Ureter (tissue), 1 donor: Measurements from ENCODE around the gene BTBD7. TPM values are rescaled to one million over a fixed set of nuclear protein-coding genes. Genes with fewer than 3 reads are reported as not detected.
"Not testable (repeated sequence)": the region's sequence is repeated elsewhere in the genome, so short reads cannot be mapped to it uniquely, and the experiment has no call there.

ENCODE experiments used
- DNase-seq: peaks from one replicate; pipeline ENCODE4 v3.0.0-alpha.2; 2020; ENCODE audit warnings: low spot score
- total RNA-seq: library from RNA; stranded (reverse); gene quantifications from one replicate; pipeline ENCODE4 v1.2.4, GENCODE V29; 2023
- donor health status: DM: yes; HTN: yes; CAD: no.

Gene BTBD7, protein sequence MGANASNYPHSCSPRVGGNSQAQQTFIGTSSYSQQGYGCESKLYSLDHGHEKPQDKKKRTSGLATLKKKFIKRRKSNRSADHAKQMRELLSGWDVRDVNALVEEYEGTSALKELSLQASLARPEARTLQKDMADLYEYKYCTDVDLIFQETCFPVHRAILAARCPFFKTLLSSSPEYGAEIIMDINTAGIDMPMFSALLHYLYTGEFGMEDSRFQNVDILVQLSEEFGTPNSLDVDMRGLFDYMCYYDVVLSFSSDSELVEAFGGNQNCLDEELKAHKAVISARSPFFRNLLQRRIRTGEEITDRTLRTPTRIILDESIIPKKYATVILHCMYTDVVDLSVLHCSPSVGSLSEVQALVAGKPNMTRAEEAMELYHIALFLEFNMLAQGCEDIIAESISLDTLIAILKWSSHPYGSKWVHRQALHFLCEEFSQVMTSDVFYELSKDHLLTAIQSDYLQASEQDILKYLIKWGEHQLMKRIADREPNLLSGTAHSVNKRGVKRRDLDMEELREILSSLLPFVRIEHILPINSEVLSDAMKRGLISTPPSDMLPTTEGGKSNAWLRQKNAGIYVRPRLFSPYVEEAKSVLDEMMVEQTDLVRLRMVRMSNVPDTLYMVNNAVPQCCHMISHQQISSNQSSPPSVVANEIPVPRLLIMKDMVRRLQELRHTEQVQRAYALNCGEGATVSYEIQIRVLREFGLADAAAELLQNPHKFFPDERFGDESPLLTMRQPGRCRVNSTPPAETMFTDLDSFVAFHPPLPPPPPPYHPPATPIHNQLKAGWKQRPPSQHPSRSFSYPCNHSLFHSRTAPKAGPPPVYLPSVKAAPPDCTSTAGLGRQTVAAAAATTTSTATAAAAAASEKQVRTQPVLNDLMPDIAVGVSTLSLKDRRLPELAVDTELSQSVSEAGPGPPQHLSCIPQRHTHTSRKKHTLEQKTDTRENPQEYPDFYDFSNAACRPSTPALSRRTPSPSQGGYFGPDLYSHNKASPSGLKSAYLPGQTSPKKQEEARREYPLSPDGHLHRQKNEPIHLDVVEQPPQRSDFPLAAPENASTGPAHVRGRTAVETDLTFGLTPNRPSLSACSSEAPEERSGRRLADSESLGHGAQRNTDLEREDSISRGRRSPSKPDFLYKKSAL
- total RNA-seq: 54.3 TPM

DNA sequence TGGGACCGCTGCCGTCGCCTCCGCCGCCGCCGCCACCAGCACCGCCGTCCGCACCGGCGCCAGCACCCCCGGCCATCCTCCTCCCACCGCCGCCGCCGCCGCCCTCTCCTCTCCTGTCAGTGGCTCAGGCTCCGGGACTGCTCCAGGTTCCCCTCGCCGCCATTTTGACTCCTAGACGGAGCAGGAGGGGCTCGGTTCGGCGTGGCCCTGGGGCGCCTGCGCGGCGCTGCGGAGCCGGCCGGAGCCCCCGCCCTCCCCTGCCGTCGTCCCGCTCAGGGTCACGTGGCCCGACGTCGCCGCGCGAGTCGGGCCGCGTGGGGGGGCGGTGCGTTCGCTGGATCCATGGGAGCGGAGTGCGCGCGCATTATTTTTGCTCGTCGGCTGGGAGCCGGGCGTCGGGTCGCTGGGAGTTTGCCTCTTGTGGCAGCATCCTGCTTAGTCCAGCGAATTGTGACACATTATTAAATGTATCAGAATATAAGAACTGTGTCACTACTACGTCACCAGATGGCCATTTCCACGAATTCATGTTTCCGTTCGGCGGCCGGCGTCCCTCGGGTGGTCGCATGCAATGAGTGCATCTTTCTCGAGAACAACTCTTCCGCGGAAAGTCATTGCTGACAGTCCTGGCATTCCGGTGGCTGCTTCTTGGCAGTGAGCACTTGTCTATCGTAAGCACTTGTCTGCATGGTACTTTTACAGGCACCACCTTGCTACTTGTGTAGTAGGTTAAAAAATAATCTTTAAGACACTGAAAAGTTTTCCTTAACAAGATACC, at the start of gene BTBD7:
Gene BTBD7, minus strand, starts transcription at position 184 of the 778 bp plus-strand sequence. CDS start 36,985 bp downstream, outside the sequence.
- peak; percentile 92 for DNase-seq

DNA sequence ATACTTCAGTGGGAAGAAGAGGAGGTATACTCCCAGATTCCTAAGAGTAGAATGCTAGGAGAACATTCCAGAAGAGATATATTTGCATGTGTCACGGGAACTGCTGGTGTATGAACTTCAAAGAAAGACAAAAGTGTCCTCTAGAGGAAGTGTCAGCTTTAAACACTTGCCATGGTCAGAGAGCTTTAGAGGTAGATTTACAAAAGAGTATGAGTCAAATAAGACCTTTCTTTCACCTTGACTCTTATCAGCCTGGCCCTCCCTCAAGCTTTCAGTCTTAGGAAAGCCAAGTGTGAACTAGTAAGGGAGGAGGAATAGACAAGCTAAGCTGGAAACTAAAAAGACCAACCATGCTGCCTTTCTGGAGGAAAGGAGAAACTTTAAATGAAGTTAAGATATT, 48.8 kb upstream of the BTBD7 start:
- no peak for DNase-seq

GRCh38 chr14:93379831-93380230, 47.0 kb upstream of the BTBD7 start:
- DNase-seq: no peak

DNA sequence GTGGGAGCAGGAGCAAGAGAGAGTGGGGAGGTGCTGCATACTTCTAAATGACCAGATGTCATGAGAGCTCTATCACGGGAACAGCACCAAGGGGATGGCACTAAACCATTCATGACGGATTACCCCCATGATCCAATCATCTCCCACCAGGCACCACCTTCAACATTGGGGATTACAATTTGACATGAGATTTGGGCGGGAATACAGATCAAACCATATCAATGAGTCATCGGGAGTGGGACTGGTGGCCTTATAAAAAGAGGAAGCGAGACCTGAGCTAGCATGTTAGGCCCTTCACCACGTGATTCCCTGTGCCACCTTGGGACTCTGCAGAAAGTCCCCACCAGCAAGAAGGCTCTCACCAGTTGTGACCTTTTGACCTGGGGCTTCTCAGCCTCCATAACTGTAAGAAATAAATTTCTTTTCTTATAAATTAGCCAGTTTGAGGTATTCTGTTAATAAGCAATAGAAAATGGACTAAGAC, 42.9 kb upstream of the BTBD7 start:
- DNase-seq: no peak

- DNase-seq: no peak
Measured at GRCh38 chr14:93369713-93370266, 37.0 kb upstream of the BTBD7 start.

- no peak for DNase-seq
Measured at GRCh38 chr14:93368996-93369712, 36.3 kb upstream of the BTBD7 start.

- not testable (repeated sequence) for DNase-seq
Measured at GRCh38 chr14:93354873-93355272, 22.0 kb upstream of the BTBD7 start.

DNA sequence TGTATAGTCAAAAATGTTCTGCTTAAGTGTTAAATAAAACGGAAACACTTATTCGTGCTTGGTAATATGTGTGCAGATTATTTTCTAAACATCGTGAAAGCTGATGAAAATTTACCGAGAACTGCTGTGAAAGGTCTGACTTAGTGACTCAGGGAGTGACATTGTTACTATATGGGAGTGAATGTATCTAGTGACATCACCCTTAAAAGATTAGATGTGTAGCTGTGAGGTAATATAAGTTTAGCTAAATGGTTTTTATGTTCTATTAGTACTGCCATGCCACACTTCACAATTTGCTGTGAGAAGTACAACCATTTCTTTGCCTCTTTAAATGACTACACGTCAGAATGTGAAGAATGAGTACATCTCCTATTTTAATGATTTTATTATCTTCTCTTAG, 15.5 kb upstream of the BTBD7 start:
- DNase-seq: no peak

DNA sequence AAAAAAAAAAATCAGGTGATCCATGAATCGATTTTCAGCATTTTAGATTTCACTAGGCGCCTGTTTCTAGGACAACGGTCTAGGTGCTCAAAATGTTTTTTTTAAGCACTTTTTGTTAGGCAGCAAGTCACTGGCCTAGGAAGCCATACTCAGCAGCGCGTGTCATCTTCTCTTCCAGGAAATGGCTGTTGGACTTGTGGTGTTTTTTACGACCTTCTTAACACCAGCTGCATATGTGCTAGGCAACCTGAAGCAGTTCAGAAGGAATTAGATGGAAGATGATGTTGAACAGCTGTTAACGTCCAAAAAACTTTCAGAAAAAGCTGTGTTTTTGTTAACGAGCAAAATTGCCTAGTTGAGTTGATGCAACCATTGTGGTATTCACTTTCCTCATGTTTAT, 15.0 kb upstream of the BTBD7 start:
- DNase-seq: no peak

DNA sequence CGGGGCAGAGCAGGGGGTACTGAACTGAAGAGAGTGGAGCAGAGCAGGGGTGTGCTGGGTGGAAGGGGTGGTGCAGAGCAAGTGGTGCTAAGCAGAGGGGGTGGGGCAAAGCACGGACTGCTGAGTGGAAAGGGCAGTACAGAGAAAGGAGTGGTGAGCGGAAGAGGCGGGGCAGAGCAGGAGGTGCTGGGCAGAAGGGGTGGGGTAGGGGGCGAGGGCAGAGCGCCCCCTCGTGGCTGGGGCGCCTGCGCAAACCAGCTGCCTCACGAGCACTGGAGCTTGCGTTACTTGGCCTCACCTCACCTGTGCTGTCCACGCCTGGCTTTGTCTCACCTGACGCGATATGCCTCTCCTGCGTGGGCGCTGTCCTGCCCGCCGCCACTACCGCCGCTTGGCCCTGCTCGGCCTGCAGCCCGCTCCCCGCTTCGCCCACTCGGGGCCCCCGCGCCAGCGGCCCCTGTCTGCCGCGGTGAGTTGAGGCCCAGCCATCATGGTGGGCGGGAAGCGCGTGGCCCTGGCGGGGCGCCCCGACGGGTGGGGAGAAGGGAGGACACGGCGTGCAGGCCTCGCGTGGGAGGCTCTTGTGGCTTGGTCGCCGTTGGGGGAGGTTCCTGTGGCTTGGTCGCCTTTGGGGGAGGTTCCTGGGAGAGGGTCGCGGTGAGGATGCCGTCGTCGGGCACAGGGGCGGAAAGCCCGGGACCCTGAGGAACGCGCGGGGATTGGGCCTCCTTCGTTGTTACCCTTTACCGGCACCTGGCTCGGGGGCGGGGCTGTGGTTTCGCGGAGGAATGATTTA, 14.3 kb upstream of the BTBD7 start, which contains the start of gene COX8C:
Gene COX8C, plus strand, starts transcription at position 257 of the 796 bp plus-strand sequence. Its CDS starts 87 bp downstream, at position 344.
- DNase-seq: no peak

DNA sequence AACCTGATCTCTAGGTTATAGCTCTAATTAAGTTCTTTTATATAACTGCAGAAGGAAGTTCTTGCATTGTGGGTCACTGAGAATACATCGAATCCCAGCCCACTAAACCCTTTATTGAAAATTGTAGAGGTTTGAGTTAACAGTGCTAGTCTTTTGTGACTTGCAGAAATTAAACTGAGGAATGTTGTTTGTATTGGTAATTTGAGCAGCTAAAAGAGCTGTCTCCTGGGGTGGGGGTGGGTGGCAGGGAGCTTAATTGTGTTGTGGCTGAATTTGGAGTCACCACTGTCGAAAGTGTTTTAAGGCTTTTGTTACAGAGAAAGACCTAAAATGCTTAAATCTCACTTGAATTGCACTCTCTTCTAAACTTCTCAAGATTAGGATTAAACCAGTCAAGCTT, 11.0 kb upstream of the BTBD7 start:
- no peak for DNase-seq

DNA sequence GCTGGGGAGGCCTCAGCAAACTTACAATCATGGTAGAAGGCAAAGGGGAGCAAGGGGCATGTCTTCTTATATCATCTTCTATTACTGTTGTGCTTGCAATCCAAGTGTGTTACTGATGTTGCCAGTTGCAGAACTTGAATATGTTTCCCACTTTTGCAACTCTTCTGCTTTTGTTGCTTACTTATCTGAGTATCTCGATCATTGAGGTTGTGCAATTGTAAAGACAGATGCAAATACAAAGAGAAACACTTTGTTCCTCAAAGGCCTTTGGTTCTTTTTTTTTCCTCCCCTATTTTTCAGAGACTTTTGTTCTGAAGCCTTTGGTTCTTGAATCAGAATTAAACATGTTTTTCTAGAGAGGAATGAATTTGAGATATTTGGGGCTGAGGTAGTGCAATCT, 10.4 kb upstream of the BTBD7 start:
- DNase-seq: no peak

DNA sequence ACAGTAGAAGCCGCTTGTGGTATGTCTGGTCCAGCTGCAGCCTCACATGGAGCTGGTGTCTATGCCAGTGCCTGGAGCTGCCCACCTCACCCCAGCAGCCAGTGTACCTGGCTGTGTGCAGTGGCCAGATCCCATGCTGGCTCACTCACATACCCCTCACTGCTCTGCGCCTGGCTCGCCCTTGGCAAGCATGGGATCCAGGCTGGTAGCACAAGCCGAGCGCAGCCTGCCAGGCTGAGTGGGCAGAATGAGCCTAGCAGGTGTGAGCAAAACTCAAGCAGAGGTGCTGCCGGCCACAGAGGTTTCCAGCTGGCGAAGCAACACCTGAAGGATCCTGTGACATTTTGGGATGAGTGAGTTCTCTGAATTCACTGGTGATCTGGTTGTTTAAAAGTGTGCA, 5.0 kb upstream of the BTBD7 start:
- no peak for DNase-seq

- no peak for DNase-seq
Measured at GRCh38 chr14:93337143-93337753, 4.4 kb upstream of the BTBD7 start.

DNA sequence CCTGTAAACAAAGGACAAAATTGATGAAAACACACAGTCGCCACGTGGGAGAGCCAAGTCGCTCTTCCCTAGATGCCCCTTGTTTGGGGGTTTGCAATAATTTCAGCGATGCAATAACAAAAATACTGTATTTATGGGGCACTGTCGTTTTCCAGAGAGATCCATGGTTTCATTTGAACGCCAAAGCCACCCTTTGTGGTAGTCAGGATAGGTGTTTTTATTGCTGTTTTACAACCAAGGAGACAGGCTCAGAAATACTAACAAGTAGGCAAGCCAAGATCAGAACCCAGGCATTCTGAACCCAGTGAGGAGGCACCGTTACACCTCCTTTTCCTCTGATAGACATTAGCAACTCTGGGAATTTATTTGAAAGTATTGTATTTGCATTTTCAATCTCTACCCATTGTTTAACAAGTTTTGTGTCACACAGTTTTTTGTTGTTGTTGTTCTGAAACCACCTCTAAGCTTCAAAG, 831 bp upstream of the BTBD7 start:
- DNase-seq: no peak

GRCh38 chr14:93332397-93332852, 411 bp downstream of the BTBD7 start:
- peak; percentile 47 for DNase-seq

- DNase-seq: no peak
Measured at GRCh38 chr14:93331728-93332396, 974 bp downstream of the BTBD7 start.
